ENCODE measurements around the gene TXK.

Gene TXK

DNA sequence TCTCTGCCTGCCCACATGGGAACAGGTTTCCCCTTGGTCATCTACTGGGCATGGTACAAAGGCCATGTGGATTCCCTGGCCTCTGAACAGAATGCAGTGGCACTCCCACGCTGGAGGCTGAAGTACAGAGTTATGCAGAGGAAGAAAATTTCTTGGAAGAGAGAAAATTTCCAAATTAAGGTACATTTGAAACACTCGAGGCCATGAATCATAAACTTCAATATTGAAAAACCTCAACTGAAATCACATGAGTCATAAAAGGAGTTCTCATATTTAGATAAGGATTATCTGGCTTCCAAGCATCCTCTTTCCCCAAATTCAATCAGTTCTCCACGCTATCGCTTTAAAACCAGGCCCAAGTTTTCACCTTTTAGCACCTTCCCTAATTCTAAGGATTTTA is 28.1 kb upstream of the TXK start:
- Histone ChIP-seq H3K27ac (ENCODE audit: low read depth, low read length) (no peak overlapping the region), H3K9me3 (ENCODE audit: control insufficient read depth, insufficient read depth, low read length) (no peaks in the 10 kb centered on the region), H3K4me3 (ENCODE audit: low read depth, low read length) (no peak overlapping the region), H3K4me1 (ENCODE audit: control insufficient read depth, insufficient read depth, low read length) (0 out of 2 replicates have a peak, but pooled peaks cover 3% of the 10 kb centered on the region), H3K27me3 (ENCODE audit: control insufficient read depth, insufficient read depth, low read length) (no peaks in the 10 kb centered on the region), H3K9ac (ENCODE audit: low read depth, low read length) (no peak overlapping the region), H3K36me3 (ENCODE audit: control insufficient read depth, insufficient read depth, low read length) (no peaks in the 10 kb centered on the region)

DNA sequence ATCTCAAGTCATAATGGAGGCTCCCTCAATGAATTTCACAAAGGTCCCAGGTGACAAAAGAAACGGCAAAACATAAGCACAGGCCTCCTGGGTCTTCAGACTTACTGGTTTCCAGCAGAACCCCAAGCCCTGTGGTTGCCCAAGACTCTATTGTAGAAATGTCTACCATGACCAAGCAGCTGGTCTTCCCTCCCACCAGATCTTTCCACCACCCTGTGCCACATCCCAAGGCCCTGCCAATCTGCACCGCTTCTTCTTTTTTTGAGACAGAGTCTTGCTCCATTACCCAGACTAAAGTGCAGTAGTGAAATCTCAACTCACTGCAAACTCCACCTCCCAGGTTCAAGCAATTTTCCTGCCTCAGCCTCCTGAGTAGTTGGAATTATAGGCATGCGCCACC is 23.2 kb upstream of the TXK start:
- Histone ChIP-seq H3K27ac (ENCODE audit: low read depth, low read length) (no peak overlapping the region), H3K4me1 (ENCODE audit: control insufficient read depth, insufficient read depth, low read length) (0 out of 2 replicates have a peak, but pooled peaks cover 3% of the 10 kb centered on the region), H3K36me3 (ENCODE audit: control insufficient read depth, insufficient read depth, low read length) (peaks cover 4% of the 10 kb centered on the region; the same call in 1 of the 2 replicates), H3K9ac (ENCODE audit: low read depth, low read length) (no peak overlapping the region), H3K9me3 (ENCODE audit: control insufficient read depth, insufficient read depth, low read length) (peaks cover 21% of the 10 kb centered on the region), H3K4me3 (ENCODE audit: low read depth, low read length) (no peak overlapping the region), H3K27me3 (ENCODE audit: control insufficient read depth, insufficient read depth, low read length) (no peaks in the 10 kb centered on the region)

DNA sequence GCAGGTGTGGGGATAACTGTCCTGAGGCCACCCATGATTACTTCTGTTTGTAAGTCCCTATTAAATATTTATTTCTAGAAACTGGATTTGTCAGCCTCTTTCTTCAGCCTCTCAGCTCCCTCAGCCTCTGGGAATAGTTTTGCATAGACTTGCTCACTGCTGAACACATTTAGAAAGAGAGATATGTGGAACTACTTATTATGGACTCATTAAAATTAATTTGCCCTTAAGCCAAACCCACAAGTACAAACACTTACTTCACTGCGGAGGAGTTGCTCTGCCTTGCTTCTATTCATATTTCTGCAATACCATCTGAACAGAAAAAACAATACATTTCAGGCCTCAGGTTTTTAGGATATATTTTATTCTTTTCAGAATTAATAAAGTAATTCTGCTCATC is 22.4 kb upstream of the TXK start:
- H3K9me3 ChIP-seq (ENCODE audit: control insufficient read depth, insufficient read depth, low read length): peaks cover 21% of the 10 kb centered on the region
- H3K9ac ChIP-seq (ENCODE audit: low read depth, low read length): no peak overlapping the region
- no peak overlapping the region for H3K4me3 ChIP-seq (ENCODE audit: low read depth, low read length)
- no peak overlapping the region for H3K27ac ChIP-seq (ENCODE audit: low read depth, low read length)
- H3K27me3 ChIP-seq (ENCODE audit: control insufficient read depth, insufficient read depth, low read length): no peaks in the 10 kb centered on the region
- H3K4me1 ChIP-seq (ENCODE audit: control insufficient read depth, insufficient read depth, low read length): 0 out of 2 replicates have a peak, but pooled peaks cover 3% of the 10 kb centered on the region
- peaks cover 4% of the 10 kb centered on the region; the same call in 1 of the 2 replicates for H3K36me3 ChIP-seq (ENCODE audit: control insufficient read depth, insufficient read depth, low read length)

DNA sequence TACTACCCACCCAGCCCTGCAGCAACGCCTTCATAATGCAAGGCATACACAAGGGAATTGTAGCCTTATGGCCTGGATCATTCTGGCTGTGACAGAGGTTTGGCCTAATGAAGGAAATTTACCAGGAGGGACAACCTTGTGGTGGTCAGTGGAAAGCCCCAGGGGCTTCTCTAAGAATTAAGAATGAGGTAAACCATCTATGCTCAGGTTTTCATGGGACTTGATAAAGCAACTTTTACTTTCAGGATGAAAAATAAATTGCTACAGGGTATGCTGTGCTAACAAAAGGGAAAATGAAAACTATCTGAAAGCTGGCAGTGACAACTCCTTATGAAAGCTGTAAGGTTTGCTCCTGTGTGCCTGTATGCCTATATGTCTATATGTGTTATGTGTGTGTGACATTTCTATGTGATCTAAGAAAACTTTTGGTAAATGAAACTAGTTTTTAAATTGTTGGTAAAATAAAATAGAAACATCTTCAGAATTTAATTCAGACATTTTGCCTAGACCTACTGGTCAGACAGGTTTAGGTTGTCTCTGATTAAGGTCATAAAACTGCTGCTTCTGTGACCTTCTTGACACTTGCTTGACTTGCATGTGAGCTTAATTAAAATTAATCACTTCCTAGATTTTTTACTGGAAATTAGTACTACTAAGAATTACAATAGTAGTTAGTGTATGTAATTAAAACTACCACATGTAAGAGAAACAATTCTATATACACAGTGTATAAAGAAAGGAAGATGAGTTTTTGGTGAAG is 19.9 kb upstream of the TXK start:
- Histone ChIP-seq H3K27me3 (ENCODE audit: control insufficient read depth, insufficient read depth, low read length) (no peaks in the 10 kb centered on the region), H3K4me3 (ENCODE audit: low read depth, low read length) (no peak overlapping the region), H3K4me1 (ENCODE audit: control insufficient read depth, insufficient read depth, low read length) (no peaks in the 10 kb centered on the region), H3K27ac (ENCODE audit: low read depth, low read length) (no peak overlapping the region), H3K9ac (ENCODE audit: low read depth, low read length) (no peak overlapping the region), H3K9me3 (ENCODE audit: control insufficient read depth, insufficient read depth, low read length) (peaks cover 21% of the 10 kb centered on the region), H3K36me3 (ENCODE audit: control insufficient read depth, insufficient read depth, low read length) (peaks cover 4% of the 10 kb centered on the region; the same call in 1 of the 2 replicates)

DNA sequence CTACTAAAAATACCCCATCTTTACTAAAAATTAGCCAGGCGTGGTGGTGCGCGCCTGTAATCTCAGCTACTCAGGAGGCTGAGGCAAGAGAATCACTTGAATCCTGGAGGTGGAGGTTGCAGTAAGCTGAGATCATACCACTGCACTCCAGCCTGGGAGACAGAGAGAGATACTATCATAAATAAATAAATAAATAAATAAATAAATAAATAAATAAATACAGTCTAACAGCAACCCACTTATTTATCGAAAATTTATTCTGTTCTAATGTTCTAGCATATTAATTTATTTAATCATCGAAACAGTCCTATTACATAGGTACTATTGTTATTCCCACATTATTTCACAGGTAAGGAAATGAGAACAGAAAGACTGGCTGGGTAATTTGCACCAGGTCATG is 18.2 kb upstream of the TXK start:
- no peak overlapping the region for H3K27ac ChIP-seq (ENCODE audit: low read depth, low read length)
- peaks cover 21% of the 10 kb centered on the region for H3K9me3 ChIP-seq (ENCODE audit: control insufficient read depth, insufficient read depth, low read length)
- H3K4me3 ChIP-seq (ENCODE audit: low read depth, low read length): no peak overlapping the region
- H3K27me3 ChIP-seq (ENCODE audit: control insufficient read depth, insufficient read depth, low read length): no peaks in the 10 kb centered on the region
- H3K9ac ChIP-seq (ENCODE audit: low read depth, low read length): no peak overlapping the region
- H3K36me3 ChIP-seq (ENCODE audit: control insufficient read depth, insufficient read depth, low read length): peaks cover 4% of the 10 kb centered on the region; the same call in 1 of the 2 replicates
- no peaks in the 10 kb centered on the region for H3K4me1 ChIP-seq (ENCODE audit: control insufficient read depth, insufficient read depth, low read length)

DNA sequence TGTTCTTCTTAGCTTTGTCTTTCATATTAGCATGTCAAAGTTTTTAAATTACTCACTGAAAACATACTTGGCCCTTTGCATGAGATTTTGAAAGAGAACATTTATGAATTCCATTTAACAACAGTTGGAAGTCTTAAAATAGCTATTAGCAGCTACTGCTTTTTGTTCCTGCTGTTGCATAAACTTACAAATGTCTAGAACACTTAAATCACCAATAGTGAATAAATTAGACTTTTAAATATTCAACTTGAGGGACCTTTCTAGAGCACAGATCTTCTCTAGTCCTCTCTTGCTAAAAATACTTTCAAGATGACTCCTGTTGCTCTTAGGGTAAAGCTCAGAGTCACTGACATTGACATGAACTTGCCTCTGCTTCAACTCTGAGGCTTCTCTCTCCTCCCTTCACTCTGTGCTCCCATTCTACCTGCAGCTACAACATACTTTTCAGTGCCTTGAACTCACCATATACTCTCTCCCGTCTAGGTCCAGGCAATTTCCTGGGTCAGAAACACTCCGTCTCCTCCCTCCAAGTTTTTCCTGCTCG is 15.8 kb upstream of the TXK start:
- Histone ChIP-seq H3K36me3 (ENCODE audit: control insufficient read depth, insufficient read depth, low read length) (no peaks in the 10 kb centered on the region), H3K27ac (ENCODE audit: low read depth, low read length) (no peak overlapping the region), H3K4me1 (ENCODE audit: control insufficient read depth, insufficient read depth, low read length) (no peaks in the 10 kb centered on the region), H3K9ac (ENCODE audit: low read depth, low read length) (no peak overlapping the region), H3K4me3 (ENCODE audit: low read depth, low read length) (no peak overlapping the region), H3K27me3 (ENCODE audit: control insufficient read depth, insufficient read depth, low read length) (no peaks in the 10 kb centered on the region), H3K9me3 (ENCODE audit: control insufficient read depth, insufficient read depth, low read length) (peaks cover 9% of the 10 kb centered on the region)

DNA sequence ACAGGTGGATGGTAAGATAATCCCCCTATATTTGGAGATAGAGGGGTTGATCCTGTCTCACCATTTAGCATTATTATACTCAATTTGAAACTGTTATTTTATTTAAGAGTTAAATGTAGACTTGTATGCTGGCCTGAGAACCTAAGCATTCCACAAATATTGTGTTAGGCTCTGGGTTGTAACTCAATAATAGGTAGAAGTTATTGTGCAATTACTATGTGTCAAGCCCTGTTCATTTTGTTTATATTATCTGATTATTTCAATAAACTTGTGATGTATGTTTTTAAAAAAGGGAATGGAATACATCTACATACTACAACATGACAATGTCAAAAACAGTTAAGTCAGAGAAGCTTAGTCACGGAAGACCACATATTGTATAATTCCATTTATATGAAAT is 13.6 kb upstream of the TXK start:
- Histone ChIP-seq H3K9ac (ENCODE audit: low read depth, low read length) (no peak overlapping the region), H3K27ac (ENCODE audit: low read depth, low read length) (no peak overlapping the region), H3K27me3 (ENCODE audit: control insufficient read depth, insufficient read depth, low read length) (no peaks in the 10 kb centered on the region), H3K4me3 (ENCODE audit: low read depth, low read length) (no peak overlapping the region), H3K36me3 (ENCODE audit: control insufficient read depth, insufficient read depth, low read length) (no peaks in the 10 kb centered on the region), H3K4me1 (ENCODE audit: control insufficient read depth, insufficient read depth, low read length) (no peaks in the 10 kb centered on the region), H3K9me3 (ENCODE audit: control insufficient read depth, insufficient read depth, low read length) (0 out of 2 replicates have a peak, but pooled peaks cover 2% of the 10 kb centered on the region)

DNA sequence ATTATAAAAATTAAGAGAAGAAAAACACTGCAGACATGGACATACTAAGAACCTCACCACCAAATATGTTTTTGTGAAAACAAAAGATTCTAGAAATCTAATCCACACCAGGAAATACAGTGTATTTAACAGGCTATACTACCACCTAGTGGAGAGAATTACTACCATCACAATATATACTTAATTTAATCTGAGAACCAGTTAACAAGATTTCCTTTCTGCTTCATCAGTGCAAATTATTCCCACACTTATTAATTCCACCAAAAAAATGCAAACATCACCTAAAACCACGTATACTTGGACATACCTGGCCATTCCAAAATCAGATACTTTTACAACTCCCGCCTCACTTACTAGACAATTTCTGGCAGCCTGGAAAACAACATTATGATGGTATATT is 7.0 kb upstream of the TXK start:
- no peaks in the 10 kb centered on the region for H3K27me3 ChIP-seq (ENCODE audit: control insufficient read depth, insufficient read depth, low read length)
- H3K9me3 ChIP-seq (ENCODE audit: control insufficient read depth, insufficient read depth, low read length): no peaks in the 10 kb centered on the region
- H3K4me3 ChIP-seq (ENCODE audit: low read depth, low read length): no peak overlapping the region
- H3K4me1 ChIP-seq (ENCODE audit: control insufficient read depth, insufficient read depth, low read length): no peaks in the 10 kb centered on the region
- 0 out of 2 replicates have a peak, but pooled peaks cover 4% of the 10 kb centered on the region for H3K36me3 ChIP-seq (ENCODE audit: control insufficient read depth, insufficient read depth, low read length)
- no peak overlapping the region for H3K9ac ChIP-seq (ENCODE audit: low read depth, low read length)
- H3K27ac ChIP-seq (ENCODE audit: low read depth, low read length): no peak overlapping the region

DNA sequence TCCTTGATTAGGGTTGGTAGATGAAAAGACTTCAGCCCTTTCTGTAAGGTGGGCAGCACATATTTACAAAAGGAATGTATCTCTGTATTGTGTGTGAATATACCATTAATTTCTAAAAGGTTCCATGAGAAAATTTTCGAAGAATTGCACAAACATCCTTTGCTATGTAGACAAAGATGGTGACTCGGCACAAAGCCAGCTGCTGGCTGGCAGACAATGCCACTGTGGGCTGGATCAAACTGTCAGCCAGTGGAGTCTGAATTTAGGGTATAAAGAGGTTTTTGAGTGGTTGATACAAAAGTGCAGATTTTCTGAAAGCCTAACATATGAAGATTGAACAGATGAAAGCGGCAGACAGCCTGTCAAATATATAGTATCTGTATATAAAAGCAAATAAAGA is 5.6 kb upstream of the TXK start:
- peaks cover 7% of the 10 kb centered on the region; the same call in 1 of the 2 replicates for H3K36me3 ChIP-seq (ENCODE audit: control insufficient read depth, insufficient read depth, low read length)
- H3K27me3 ChIP-seq (ENCODE audit: control insufficient read depth, insufficient read depth, low read length): no peaks in the 10 kb centered on the region
- H3K4me3 ChIP-seq (ENCODE audit: low read depth, low read length): no peak overlapping the region
- H3K9ac ChIP-seq (ENCODE audit: low read depth, low read length): no peak overlapping the region
- H3K27ac ChIP-seq (ENCODE audit: low read depth, low read length): no peak overlapping the region
- H3K9me3 ChIP-seq (ENCODE audit: control insufficient read depth, insufficient read depth, low read length): no peaks in the 10 kb centered on the region
- no peaks in the 10 kb centered on the region for H3K4me1 ChIP-seq (ENCODE audit: control insufficient read depth, insufficient read depth, low read length)

DNA sequence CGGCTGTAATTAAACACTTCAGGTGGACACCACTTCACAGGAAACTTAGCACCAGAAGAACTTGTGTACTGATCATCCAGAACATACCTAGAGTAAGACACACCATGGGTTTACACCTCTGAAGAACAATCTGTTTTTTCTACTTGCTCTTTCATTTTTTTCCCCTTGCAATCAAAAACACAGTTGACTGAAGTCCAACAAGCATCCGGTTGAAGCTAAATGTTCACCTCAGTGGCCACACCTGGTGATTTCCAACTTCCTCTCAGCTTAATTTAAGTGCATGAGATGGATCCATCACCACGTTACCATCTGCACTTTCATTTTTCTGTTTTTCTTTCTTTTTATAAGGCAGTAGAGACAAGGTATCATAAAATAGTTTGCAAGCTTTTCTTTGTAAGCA is 4.9 kb upstream of the TXK start:
- Histone ChIP-seq H3K36me3 (ENCODE audit: control insufficient read depth, insufficient read depth, low read length) (peaks cover 7% of the 10 kb centered on the region; the same call in 1 of the 2 replicates), H3K4me1 (ENCODE audit: control insufficient read depth, insufficient read depth, low read length) (no peaks in the 10 kb centered on the region), H3K27ac (ENCODE audit: low read depth, low read length) (no peak overlapping the region), H3K9me3 (ENCODE audit: control insufficient read depth, insufficient read depth, low read length) (no peaks in the 10 kb centered on the region), H3K9ac (ENCODE audit: low read depth, low read length) (no peak overlapping the region), H3K27me3 (ENCODE audit: control insufficient read depth, insufficient read depth, low read length) (no peaks in the 10 kb centered on the region), H3K4me3 (ENCODE audit: low read depth, low read length) (no peak overlapping the region)

DNA sequence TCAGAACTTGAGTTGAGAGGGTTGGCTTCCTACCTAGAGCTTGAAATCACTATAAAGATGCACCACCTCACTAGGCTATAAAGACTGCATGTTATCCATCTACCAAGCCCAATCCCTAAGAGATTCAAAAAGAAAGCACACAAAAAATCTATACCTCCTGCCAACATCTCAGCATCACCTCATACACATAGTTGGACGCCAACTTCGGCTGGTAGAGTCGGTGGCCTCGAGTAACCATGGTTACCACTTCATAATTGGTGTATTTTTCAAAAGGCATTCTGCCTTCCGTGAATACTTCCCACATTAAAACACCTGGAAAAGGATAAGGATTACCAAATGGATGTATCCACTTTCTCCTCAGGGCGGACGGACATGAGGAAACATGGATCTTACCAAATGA is 4.5 kb upstream of the TXK start:
- no peak overlapping the region for H3K4me3 ChIP-seq (ENCODE audit: low read depth, low read length)
- H3K9me3 ChIP-seq (ENCODE audit: control insufficient read depth, insufficient read depth, low read length): no peaks in the 10 kb centered on the region
- H3K27ac ChIP-seq (ENCODE audit: low read depth, low read length): no peak overlapping the region
- no peaks in the 10 kb centered on the region for H3K4me1 ChIP-seq (ENCODE audit: control insufficient read depth, insufficient read depth, low read length)
- H3K36me3 ChIP-seq (ENCODE audit: control insufficient read depth, insufficient read depth, low read length): peaks cover 7% of the 10 kb centered on the region; the same call in 1 of the 2 replicates
- H3K27me3 ChIP-seq (ENCODE audit: control insufficient read depth, insufficient read depth, low read length): no peaks in the 10 kb centered on the region
- no peak overlapping the region for H3K9ac ChIP-seq (ENCODE audit: low read depth, low read length)
